Measurements from ENCODE around the gene CDC42BPA. TPM values are rescaled to one million over a fixed set of nuclear protein-coding genes. Genes with fewer than 3 reads are reported as not detected.

CDC42BPA gene
- total RNA-seq, 1 experiment from 2014 or later, result 25.2 TPM

GRCh38 chr1:227093309-227093708 lies 225.0 kb downstream of the CDC42BPA start (continued):
- TF ChIP-seq ZNF512 (CRISPR knock-in tag; IDR thresholded peaks at IDR 0.05; ENCODE audit: borderline replicate concordance) (no peak), SMAD3 (CRISPR knock-in tag; IDR thresholded peaks at IDR 0.05; ENCODE audit: borderline replicate concordance) (no peak), SMAD4 (CRISPR knock-in tag; IDR thresholded peaks at IDR 0.05) (no peak)
- TF ChIP-seq, protein P1, sequence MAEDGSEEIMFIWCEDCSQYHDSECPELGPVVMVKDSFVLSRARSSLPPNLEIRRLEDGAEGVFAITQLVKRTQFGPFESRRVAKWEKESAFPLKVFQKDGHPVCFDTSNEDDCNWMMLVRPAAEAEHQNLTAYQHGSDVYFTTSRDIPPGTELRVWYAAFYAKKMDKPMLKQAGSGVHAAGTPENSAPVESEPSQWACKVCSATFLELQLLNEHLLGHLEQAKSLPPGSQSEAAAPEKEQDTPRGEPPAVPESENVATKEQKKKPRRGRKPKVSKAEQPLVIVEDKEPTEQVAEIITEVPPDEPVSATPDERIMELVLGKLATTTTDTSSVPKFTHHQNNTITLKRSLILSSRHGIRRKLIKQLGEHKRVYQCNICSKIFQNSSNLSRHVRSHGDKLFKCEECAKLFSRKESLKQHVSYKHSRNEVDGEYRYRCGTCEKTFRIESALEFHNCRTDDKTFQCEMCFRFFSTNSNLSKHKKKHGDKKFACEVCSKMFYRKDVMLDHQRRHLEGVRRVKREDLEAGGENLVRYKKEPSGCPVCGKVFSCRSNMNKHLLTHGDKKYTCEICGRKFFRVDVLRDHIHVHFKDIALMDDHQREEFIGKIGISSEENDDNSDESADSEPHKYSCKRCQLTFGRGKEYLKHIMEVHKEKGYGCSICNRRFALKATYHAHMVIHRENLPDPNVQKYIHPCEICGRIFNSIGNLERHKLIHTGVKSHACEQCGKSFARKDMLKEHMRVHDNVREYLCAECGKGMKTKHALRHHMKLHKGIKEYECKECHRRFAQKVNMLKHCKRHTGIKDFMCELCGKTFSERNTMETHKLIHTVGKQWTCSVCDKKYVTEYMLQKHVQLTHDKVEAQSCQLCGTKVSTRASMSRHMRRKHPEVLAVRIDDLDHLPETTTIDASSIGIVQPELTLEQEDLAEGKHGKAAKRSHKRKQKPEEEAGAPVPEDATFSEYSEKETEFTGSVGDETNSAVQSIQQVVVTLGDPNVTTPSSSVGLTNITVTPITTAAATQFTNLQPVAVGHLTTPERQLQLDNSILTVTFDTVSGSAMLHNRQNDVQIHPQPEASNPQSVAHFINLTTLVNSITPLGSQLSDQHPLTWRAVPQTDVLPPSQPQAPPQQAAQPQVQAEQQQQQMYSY (CRISPR knock-in tag; IDR thresholded peaks at IDR 0.05), result no peak
- TF ChIP-seq, protein P2, sequence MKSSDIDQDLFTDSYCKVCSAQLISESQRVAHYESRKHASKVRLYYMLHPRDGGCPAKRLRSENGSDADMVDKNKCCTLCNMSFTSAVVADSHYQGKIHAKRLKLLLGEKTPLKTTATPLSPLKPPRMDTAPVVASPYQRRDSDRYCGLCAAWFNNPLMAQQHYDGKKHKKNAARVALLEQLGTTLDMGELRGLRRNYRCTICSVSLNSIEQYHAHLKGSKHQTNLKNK (CRISPR knock-in tag; IDR thresholded peaks at IDR 0.05), result no peak
- TF ChIP-seq, protein P3, sequence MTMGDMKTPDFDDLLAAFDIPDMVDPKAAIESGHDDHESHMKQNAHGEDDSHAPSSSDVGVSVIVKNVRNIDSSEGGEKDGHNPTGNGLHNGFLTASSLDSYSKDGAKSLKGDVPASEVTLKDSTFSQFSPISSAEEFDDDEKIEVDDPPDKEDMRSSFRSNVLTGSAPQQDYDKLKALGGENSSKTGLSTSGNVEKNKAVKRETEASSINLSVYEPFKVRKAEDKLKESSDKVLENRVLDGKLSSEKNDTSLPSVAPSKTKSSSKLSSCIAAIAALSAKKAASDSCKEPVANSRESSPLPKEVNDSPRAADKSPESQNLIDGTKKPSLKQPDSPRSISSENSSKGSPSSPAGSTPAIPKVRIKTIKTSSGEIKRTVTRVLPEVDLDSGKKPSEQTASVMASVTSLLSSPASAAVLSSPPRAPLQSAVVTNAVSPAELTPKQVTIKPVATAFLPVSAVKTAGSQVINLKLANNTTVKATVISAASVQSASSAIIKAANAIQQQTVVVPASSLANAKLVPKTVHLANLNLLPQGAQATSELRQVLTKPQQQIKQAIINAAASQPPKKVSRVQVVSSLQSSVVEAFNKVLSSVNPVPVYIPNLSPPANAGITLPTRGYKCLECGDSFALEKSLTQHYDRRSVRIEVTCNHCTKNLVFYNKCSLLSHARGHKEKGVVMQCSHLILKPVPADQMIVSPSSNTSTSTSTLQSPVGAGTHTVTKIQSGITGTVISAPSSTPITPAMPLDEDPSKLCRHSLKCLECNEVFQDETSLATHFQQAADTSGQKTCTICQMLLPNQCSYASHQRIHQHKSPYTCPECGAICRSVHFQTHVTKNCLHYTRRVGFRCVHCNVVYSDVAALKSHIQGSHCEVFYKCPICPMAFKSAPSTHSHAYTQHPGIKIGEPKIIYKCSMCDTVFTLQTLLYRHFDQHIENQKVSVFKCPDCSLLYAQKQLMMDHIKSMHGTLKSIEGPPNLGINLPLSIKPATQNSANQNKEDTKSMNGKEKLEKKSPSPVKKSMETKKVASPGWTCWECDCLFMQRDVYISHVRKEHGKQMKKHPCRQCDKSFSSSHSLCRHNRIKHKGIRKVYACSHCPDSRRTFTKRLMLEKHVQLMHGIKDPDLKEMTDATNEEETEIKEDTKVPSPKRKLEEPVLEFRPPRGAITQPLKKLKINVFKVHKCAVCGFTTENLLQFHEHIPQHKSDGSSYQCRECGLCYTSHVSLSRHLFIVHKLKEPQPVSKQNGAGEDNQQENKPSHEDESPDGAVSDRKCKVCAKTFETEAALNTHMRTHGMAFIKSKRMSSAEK (CRISPR knock-in tag; IDR thresholded peaks at IDR 0.05; ENCODE audit: borderline replicate concordance), result no peak

- CTCF ChIA-PET, result no interaction called here
- POLR2A ChIA-PET, result no interaction called here
- peaks cover 17% of the 10 kb centered on the region for H3K36me3 Mint-ChIP-seq
- TF ChIP-seq ZNF416 (CRISPR knock-in tag; IDR thresholded peaks at IDR 0.05) (no peak), AR (CRISPR knock-in tag; IDR thresholded peaks at IDR 0.05) (no peak), AFF4 (CRISPR knock-in tag; IDR thresholded peaks at IDR 0.05; ENCODE audit: borderline replicate concordance) (no peak), TEAD4 (CRISPR knock-in tag; IDR thresholded peaks at IDR 0.05) (no peak), NR1H2 (CRISPR knock-in tag; IDR thresholded peaks at IDR 0.05) (no peak), ERG (CRISPR knock-in tag; IDR thresholded peaks at IDR 0.05) (no peak), GABPB1 (CRISPR knock-in tag; IDR thresholded peaks at IDR 0.05) (no peak)
- TF ChIP-seq, protein P4, sequence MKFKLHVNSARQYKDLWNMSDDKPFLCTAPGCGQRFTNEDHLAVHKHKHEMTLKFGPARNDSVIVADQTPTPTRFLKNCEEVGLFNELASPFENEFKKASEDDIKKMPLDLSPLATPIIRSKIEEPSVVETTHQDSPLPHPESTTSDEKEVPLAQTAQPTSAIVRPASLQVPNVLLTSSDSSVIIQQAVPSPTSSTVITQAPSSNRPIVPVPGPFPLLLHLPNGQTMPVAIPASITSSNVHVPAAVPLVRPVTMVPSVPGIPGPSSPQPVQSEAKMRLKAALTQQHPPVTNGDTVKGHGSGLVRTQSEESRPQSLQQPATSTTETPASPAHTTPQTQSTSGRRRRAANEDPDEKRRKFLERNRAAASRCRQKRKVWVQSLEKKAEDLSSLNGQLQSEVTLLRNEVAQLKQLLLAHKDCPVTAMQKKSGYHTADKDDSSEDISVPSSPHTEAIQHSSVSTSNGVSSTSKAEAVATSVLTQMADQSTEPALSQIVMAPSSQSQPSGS (CRISPR knock-in tag; IDR thresholded peaks at IDR 0.05; ENCODE audit: borderline replicate concordance, low read depth), result no peak
These were observed 226.2 kb downstream of the CDC42BPA start for GRCh38 chr1:227092069-227092468.

More at GRCh38 chr1:227092069-227092468, 226.2 kb downstream of the CDC42BPA start:
- ATAC-seq, result no peak
- Mint-ChIP-seq H3K4me1 (peaks cover 17% of the 10 kb centered on the region), H3K9me3 (peaks cover 2% of the 10 kb centered on the region), H3K27ac (no peak overlapping the region), H3K27me3 (ENCODE audit: low read depth) (no peaks in the 10 kb centered on the region), H3K4me3 (no peak overlapping the region)
- DNase-seq (ENCODE audit: low spot score), result no peak
